Measurements from ENCODE around the gene TTC28.

TTC28 gene

DNA sequence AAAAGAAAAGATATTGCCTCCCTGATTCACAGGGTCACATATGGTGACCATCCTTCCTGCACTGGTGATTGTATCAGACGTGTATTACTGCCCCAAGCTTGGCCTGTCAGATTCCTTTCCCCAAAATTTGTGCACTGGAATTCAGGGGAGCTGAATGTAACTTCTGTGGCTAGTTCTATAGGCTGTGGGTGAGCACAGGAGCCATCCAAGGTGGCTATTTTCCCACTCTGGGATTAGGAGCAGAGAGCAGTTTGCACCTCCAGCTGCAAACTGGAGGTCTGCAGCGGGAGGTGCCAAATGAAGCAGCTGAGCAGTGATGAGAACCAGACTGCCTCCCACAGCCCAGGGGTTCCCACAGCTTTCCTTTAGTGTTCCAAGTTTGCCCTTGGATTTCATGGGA is 636.4 kb downstream of the TTC28 start:
- no peak for DNase-seq (ENCODE audit: low read depth)
- TF ChIP-seq, protein P1, sequence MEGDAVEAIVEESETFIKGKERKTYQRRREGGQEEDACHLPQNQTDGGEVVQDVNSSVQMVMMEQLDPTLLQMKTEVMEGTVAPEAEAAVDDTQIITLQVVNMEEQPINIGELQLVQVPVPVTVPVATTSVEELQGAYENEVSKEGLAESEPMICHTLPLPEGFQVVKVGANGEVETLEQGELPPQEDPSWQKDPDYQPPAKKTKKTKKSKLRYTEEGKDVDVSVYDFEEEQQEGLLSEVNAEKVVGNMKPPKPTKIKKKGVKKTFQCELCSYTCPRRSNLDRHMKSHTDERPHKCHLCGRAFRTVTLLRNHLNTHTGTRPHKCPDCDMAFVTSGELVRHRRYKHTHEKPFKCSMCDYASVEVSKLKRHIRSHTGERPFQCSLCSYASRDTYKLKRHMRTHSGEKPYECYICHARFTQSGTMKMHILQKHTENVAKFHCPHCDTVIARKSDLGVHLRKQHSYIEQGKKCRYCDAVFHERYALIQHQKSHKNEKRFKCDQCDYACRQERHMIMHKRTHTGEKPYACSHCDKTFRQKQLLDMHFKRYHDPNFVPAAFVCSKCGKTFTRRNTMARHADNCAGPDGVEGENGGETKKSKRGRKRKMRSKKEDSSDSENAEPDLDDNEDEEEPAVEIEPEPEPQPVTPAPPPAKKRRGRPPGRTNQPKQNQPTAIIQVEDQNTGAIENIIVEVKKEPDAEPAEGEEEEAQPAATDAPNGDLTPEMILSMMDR (IDR thresholded peaks at IDR 0.05; ENCODE audit: control insufficient read depth, extremely low read depth, insufficient read depth) = no peak
- H3K4me3 ChIP-seq (ENCODE audit: low read depth, low read length) = no peak overlapping the region

DNA sequence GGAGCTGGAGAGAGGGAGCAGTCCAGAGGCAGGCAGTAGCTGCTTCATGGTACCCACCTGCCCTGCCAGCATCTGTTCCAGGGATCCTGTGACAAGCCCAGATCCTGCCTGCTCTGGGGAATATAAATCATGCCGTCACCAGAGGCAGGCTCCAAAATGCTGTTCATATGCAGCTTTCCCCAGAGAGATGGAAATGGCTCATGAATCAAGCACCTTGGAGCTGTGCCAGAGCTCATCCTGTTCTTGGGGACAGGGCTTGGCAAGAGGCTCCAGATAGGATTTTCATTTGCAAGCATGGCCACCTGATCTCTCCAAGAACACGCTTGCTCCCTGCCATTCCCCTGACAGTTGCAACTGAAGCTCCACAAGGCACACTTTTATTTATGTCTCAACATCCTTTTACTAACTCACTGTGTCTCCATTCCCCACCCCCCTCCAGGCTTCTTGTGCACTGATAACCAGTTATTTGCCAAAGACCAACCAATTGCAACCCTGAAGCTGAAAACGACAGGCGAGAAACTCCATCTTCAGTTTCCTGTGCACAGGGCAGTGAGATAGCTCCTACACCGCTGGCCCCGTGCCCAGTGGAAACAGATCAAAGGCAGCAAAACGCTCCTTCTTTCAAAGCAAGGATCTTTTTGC is 644.8 kb downstream of the TTC28 start:
- no peak for DNase-seq (ENCODE audit: low read depth)
- H3K4me3 ChIP-seq (ENCODE audit: low read depth, low read length) = no peak overlapping the region
- TF ChIP-seq, protein P1 (IDR thresholded peaks at IDR 0.05; ENCODE audit: control insufficient read depth, extremely low read depth, insufficient read depth) = no peak

DNA sequence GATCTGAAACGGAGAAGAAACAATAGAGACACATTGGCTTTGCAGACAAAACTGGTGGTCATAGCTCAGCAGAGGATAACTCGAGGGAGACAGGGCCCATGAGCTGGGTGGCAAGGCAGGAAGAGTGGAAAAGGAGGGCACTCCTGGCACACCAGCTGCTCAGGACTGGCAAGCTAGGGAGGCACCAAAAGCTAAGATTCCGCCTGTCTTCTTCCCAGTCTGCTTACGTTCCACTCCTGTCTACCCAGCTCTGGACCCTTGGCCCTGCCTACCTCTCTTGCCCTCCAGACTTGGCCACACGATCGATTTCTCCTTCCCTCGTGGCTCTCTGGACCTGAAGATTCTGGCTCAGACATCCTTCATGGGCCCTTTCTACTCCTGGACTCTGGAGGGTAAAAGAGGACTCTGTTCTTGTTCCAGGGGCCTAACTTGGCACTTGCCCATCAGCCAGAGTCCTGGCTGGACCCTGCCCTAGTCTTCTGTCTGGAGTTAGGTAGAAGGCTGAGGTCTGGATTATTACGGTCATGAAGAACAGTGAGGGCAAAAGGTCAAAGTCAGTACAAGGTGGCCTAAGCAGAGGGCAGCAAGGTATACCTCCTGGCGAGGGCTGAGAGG is 645.4 kb downstream of the TTC28 start:
- no peak for DNase-seq (ENCODE audit: low read depth)
- TF ChIP-seq, protein P1 (IDR thresholded peaks at IDR 0.05; ENCODE audit: control insufficient read depth, extremely low read depth, insufficient read depth) = no peak
- no peak overlapping the region for H3K4me3 ChIP-seq (ENCODE audit: low read depth, low read length)

DNA sequence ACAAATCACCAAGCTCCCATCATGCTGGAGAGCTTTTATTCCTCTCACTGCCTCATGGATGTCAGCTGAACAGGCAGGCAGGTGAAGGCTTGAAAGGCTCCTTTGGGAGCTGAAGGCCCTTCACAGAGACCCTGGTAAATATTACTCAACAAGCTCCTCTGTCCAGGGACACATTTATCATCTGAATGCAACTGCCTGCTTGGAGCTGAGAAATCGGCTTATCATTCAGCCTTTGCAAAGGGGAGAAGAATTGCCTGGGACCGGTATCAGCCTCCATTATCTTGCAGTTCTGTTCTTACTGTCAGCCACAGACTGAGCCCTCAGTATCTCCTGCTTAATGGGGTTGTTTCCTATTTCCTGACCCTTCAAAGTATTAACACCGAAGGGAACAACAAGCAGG is 646.8 kb downstream of the TTC28 start:
- TF ChIP-seq, protein P1 (IDR thresholded peaks at IDR 0.05; ENCODE audit: control insufficient read depth, extremely low read depth, insufficient read depth) = no peak
- no peak for DNase-seq (ENCODE audit: low read depth)
- H3K4me3 ChIP-seq (ENCODE audit: low read depth, low read length) = no peak overlapping the region

DNA sequence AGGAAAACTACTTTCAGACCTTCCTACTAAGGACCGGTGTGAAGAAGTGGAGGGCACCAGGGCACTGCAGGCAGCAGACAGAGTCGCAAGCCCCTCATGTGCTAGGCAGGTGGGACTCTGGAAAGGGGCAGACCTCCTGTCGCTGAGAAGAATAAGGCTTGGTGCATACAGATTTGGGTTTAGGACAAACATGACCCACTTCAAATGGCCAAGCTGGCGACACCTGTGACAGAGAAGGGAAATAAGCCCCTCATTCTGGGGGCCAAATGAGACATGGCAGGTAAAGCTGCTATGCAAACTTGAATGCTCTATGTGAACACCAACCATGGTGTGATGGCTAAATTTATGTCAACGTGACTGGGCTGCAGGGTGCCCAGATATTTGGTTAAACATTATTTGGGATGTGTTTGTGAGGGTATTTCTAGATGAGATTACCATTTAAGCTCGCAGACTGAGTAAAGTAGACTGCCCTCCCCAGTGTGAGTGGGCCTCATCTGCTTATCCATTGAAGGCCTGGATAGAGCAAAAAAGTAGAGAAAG is 648.2 kb downstream of the TTC28 start:
- H3K4me3 ChIP-seq (ENCODE audit: low read depth, low read length) = no peak overlapping the region
- no peak for DNase-seq (ENCODE audit: low read depth)
- TF ChIP-seq, protein P1 (IDR thresholded peaks at IDR 0.05; ENCODE audit: control insufficient read depth, extremely low read depth, insufficient read depth) = no peak

DNA sequence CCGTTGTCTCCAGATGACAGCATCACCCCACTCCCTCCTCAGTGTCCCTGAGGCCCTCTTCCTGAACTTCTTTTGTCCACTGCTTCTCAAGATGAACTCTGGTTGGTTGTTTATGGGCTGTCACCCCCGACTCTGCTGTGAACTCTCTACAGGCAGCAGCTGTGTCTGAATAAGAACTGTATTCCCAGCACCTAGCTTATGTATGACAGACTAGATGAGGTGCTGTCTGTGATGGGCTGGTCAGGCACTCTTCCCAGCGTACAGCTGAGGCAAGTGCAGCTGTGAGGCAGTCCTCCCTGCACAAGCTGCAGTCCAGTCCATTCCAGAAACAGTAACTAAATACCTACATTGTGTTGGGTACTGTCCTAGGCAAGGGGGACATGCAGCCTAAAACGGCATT is 649.2 kb downstream of the TTC28 start:
- H3K4me3 ChIP-seq (ENCODE audit: low read depth, low read length) = no peak overlapping the region
- TF ChIP-seq, protein P1 (IDR thresholded peaks at IDR 0.05; ENCODE audit: control insufficient read depth, extremely low read depth, insufficient read depth) = no peak
- no peak for DNase-seq (ENCODE audit: low read depth)

Data from LNCaP clone FGC (cell line).